Left forelimb (tissue), 1 donor: ENCODE results near the gene KRT84.

ENCODE experiments used
- DNase-seq: peaks from one replicate; pipeline ENCODE4 v3.0.0-alpha.2; 2018; ENCODE audit warnings: low spot score

KRT84 gene

GRCh38 chr12:52383331-52383730, 2.1 kb downstream of the KRT84 start:
- no peak for DNase-seq

DNA sequence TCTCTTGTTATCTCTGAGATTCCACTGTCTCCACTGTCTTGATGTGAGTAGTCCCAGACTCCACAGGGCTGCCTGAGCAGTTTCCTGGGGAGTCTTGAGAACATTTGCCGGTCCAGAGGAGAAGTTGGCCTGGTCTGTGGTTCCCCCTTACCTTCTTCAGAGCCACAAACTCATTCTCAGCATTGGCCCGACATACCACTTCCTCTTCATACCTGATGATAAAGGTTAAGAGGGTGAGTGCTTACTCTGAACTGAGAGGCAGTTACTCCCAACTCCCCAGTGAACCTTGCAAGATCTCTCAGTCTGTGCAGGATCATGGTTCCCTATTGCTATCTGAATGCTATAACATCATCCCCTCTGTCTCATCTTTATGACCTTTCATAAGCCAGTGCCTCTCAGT, 2.6 kb downstream of the KRT84 start:
- DNase-seq, result no peak

- DNase-seq, result no peak
Observed at GRCh38 chr12:52381206-52381605, 4.2 kb downstream of the KRT84 start.

- no peak for DNase-seq
Observed at GRCh38 chr12:52380271-52380694, 5.2 kb downstream of the KRT84 start.

GRCh38 chr12:52379536-52379935, 5.9 kb downstream of the KRT84 start:
- DNase-seq, result no peak

GRCh38 chr12:52378091-52378490, 7.4 kb downstream of the KRT84 start:
- DNase-seq, result no peak

GRCh38 chr12:52377266-52377665, 8.2 kb downstream of the KRT84 start:
- no peak for DNase-seq

- peak; percentile 85 for DNase-seq
Observed at GRCh38 chr12:52372216-52373154, 13.0 kb downstream of the KRT84 start.

- no peak for DNase-seq
Observed at GRCh38 chr12:52371716-52372115, 13.7 kb downstream of the KRT84 start.

GRCh38 chr12:52370926-52371608, 14.4 kb downstream of the KRT84 start:
- DNase-seq, result no peak

DNA sequence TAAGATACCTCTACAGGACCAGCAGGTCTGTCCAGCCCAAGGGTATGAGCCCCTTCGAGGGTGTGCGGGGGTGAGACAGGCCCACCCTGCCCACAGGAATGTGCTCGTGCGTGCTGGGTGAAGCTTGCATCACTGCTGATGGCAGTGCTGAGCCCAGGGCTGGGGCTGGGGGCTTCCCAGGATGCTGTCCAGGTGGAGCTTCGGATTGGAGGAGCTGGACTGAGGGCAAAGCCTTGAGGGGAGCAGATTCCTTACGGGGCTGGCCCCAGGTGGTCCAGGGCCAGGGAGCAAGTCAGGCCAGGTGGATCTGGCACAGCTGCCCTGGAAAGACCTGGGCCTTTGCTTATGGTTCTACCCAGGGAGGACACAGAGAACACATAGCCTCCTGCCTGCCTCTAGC, 15.6 kb downstream of the KRT84 start:
- no peak for DNase-seq

GRCh38 chr12:52369211-52369610, 16.2 kb downstream of the KRT84 start:
- DNase-seq, result no peak

GRCh38 chr12:52368508-52368907, 16.9 kb downstream of the KRT84 start:
- DNase-seq, result no peak

DNA sequence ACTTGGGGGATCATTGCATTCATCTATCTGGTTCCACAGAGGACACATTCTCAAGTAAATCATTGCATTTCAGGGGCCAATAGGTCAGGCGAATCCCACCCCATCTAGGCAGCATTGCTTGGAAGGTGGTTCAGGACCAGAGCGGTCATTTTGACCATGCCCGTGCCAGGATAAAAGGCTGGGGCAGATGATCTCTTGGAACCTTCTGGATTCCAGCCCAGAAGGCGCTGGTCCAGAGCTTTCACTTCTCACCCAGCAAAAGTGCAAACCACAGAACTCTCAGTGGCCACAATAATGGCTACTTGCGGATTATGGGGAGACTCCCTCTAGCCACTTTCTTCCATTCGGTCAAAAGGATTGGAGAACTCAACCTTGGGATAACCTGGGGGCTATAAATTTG, 17.6 kb downstream of the KRT84 start:
- no peak for DNase-seq

DNA sequence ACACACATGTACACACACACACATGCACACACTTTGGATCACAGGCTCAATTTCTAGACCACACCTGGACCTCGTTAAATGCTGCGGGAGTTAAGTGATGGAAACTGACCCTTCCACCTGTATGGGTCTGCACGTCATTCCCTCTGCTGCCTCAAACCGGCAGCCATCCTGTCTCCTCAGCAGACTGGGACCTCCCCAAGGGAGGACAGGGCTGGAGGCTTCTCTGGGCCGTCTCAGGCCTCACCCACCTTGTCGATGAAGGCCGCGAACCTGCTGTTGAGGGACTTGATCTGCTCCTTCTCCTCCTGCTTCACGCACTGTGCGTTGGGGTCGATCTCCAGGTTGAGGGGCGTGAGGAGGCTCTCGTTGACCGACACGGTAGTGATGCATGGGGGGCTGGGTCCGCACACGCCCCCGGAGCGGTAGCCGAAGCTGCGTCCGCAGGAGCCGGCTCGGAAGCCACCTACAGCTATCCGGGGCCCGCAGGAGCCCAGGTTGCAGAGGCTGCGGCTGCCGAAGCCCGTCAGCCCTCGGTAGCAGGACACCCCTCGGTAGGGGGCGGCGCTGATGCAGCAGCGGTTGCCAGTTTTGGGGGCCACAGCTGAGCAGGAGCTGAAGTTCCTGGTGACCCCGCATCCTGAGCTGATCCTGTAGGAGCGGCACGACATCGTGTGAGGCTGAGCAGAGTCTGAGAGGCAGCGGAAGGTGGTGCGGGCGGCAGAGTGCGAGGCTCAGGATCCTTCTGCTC, 18.5 kb downstream of the KRT84 start, which contains the start of gene KRT85:
KRT85 (minus strand) TSS at position 744 of the 748 bp plus-strand sequence; CDS start at position 668, 76 bp downstream.
- no peak for DNase-seq

GRCh38 chr12:52364901-52365489, 20.5 kb downstream of the KRT84 start:
- no peak for DNase-seq

DNA sequence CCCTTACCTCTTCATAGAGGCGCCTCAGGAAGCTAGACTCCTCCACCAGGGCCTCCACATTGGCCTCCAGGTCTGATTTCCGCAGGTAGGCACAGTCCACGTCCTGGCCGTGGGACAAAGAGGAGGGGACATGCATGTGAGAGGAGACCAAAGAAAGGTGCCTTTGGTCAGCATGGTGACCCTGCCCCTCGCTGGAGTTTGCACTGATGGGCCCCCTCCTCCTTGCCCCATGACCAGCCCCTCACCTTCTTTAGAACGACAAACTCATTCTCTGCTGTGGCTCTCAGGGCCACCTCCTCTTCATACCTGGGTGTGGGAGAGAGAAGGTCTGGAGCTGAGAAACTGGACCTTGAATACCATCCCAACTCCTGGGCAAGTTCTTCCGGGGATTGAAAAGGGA, 21.4 kb downstream of the KRT84 start:
- no peak for DNase-seq

GRCh38 chr12:52363111-52363679, 22.3 kb downstream of the KRT84 start:
- no peak for DNase-seq

DNA sequence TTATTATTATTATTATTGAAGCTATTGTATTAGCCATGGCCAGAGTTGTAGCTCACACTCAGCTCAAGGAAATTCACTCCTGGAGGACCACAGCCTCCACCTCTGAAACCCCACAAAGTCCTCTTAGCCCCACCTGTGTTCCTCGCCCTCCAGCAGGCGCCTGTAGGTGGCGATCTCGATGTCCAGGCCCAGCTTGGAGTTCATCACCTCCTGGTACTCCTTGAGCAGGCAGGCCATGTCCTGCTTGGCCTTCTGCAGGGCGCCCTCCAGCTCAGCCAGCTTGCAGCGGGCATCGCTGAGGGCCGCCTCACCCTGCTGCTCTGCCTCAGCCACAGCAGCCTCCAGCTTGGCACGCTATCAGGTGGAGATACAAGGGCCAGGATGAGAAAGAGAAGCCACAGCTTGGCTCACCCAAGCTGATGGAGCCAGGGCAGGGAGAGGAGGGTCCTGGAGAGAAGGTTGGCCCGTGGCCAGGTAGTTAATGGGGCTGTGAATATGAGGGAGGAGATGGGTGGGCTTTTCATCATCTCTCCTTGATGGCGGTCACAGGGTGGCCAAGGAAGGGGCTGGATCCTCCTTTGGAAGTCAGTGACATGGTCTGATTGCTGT, 23.2 kb downstream of the KRT84 start:
- no peak for DNase-seq

DNA sequence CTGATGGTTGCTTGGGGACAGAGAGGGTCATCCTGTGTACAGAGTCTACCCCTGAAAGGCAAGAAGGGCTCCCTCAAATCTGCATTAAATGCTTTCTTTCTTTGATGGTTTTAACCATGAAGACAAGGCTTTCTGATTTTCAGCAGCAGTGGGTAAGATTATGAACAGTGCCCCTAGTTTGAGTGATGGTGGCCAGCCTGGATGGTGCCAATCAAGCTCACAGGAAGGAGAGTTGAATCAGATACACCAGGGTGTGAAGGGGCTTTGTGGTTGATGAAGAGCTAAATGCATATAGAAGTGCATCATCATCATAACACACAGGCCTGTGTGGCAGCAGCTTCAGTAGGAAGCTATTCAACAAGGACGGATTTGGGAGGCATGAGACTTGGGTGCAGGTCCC, 23.9 kb downstream of the KRT84 start:
- no peak for DNase-seq

- DNase-seq, result no peak
Observed at GRCh38 chr12:52360663-52361271, 24.7 kb downstream of the KRT84 start.
